ENCODE data around the gene DOK7. TPM values are rescaled to one million over a fixed set of nuclear protein-coding genes. Genes with fewer than 3 reads are reported as not detected.

DOK7 gene
- total and polyA plus RNA-seq, 2 donors (not counting 3 experiments of a cell fraction or from before 2014, with no cell fraction given), result not detected

- dilution Hi-C loops (cut with MboI; ENCODE audit: extremely low pct_ligation_motif_present, low sequenced_read_pairs), result no loop called here
- H3K79me2 ChIP-seq (ENCODE audit: control insufficient read depth, insufficient read depth, low read length), result no peaks in the 10 kb centered on the region
- intact Hi-C loops (cut with micrococcal nuclease), result no loop called here
- no peak overlapping the region for H3K4me2 ChIP-seq (ENCODE audit: insufficient read depth, low read length)
- H3K36me3 ChIP-seq (ENCODE audit: control insufficient read depth in 2 of 2, extremely low read depth in 1 of 2, insufficient read depth in 2 of 2, low read length in 2 of 2), result no peaks in the 10 kb centered on the region
- POLR2A ChIA-PET, result no interaction called here
- H3K27ac ChIP-seq (ENCODE audit: insufficient read depth, low read depth, low read length), result no peak overlapping the region
- H3K4me3 ChIP-seq (replicated peaks in 1 of 3; ENCODE audit: insufficient read depth in 1 of 3, low read depth in 1 of 3, low read length in 3 of 3), result no peak overlapping the region
- H2AFZ ChIP-seq (ENCODE audit: low read depth, low read length), result no peak overlapping the region
- H3K4me1 ChIP-seq (ENCODE audit: control insufficient read depth, extremely low read depth, insufficient read depth, low read length), result no peaks in the 10 kb centered on the region
- H3K27me3 ChIP-seq (ENCODE audit: control insufficient read depth in 2 of 2, insufficient read depth in 2 of 2, low read length in 2 of 2), result peaks cover 2 to 7% of the 10 kb centered on the region in 2 experiments
- FAIRE-seq (no peak), DNase-seq (ENCODE audit: low read depth, low spot score) (no peak)
- TF ChIP-seq POLR2AphosphoS5 (IDR thresholded peaks at IDR 0.05; ENCODE audit: insufficient read depth, low read depth, low read length) (no peak), POLR2A (IDR thresholded peaks at IDR 0.05; ENCODE audit: low read depth, low read length) (no peak), MAX (IDR thresholded peaks at IDR 0.05; ENCODE audit: insufficient read depth, insufficient read length) (no peak), MYC (IDR thresholded peaks at IDR 0.05; ENCODE audit: low read depth, low read length) (no peak), GATA2 (IDR thresholded peaks at IDR 0.05; ENCODE audit: insufficient read depth, insufficient read length, low read depth, low read length) (no peak)
- H3K9ac ChIP-seq (replicated peaks; ENCODE audit: extremely low read depth, insufficient read depth, low read length), result no peak overlapping the region
- H3K9me3 ChIP-seq (replicated peaks; ENCODE audit: control insufficient read depth, insufficient read depth, low read length), result no peaks in the 10 kb centered on the region
- BruUV-seq (replicated peaks), result no TSS peak
- H3K9me1 ChIP-seq (replicated peaks; ENCODE audit: control insufficient read depth, extremely low read depth, insufficient read depth, low read length), result no peaks in the 10 kb centered on the region
- CTCF ChIA-PET, result interaction anchor here (2.2 kb wide), 1 partner anchor 11 kb away, joined by 13 read pairs; no protein-coding TSS in a partner anchor
- H4K20me1 ChIP-seq (replicated peaks; ENCODE audit: control insufficient read depth, extremely low read depth, insufficient read depth, low read length), result no peaks in the 10 kb centered on the region
Observed at GRCh38 chr4:3491681-3492405, 28.7 kb downstream of the DOK7 start.

All from endothelial cell of umbilical vein (primary cell).